Femur (tissue), 1 donor: ENCODE results near the gene SESN2.
A peak's percentile ranks its signal among the peaks of the same experiment; 100 is the strongest.

Experiments used
- DNase-seq: peaks from one replicate; pipeline ENCODE4 v3.0.0-alpha.2; 2017

Gene SESN2

DNA sequence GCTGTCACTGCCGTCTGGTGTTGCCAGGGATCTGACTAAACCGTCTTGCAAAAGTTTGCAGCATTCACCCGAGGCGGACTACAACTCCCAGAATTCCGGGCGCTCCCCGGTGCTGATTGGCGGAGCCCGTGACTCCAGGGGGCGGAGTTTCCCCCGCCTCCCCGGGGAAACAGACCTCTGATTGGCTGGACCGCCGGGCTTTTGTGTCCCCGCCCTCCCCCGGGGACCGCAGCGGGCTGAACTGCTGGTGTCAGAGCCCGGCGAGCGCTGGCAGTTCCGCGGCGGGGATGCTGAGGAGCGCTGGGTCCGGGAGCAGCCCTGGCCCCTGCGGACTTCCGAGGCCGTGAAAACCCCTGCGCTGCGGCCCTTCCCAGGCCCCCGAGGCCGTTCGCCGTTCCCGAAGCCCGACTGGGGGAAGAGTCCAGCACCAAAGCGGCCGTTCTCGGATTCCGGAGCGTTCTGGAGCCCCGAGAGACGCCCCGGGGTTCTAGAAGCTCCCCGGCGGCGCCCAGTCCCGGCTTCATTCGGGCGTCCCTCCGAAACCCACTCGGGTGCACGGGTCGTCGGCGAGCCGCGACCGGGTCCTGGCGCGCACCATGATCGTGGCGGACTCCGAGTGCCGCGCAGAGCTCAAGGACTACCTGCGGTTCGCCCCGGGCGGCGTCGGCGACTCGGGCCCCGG lies at the start of gene SESN2:
SESN2 (plus strand) TSS at position 267 of the 682 bp plus-strand sequence; CDS start at position 597, 330 bp downstream.
- DNase-seq, result peak; percentile 99

- DNase-seq, result no peak
These were observed 49.6 kb upstream of the SESN2 start for GRCh38 chr1:28209700-28210099.

DNA sequence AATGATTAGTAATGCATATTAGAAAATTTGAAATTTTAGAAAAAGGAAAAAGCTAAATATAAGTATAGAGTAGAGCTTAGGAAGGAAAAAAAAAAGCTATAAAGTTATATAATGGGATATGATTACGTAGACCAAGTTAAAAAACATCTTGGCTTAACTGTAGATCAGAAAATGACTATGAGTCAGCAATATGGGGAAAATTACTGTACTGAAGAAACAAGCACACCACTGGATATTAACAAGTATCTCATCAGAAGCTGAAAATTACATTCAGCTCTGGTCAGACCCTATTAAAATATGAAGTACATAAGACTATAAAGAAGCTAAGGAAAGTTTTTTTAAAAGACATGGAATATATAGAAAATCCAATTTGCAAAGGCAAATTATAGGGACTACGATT lies 46.0 kb upstream of the SESN2 start:
- no peak for DNase-seq

GRCh38 chr1:28229089-28229488 lies 30.2 kb upstream of the SESN2 start:
- no peak for DNase-seq

DNA sequence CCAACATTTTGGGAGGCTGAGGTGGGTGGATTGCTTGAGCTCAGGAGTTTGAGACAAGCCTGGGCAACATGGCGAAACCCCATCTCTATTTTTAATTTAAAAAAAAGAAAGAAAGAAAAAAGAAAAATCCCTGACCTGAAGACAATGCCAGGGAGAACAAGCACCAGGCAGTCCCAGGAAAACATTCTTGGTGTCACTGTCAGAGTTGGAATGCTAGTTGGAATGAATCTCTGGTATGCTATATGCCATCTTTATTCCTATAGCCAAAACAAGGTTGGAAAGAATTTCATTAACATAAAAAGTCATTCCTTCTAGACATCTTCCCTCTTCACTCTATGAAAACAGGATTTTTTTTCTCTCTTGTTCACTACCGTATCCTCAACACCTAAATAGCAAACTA lies 29.3 kb upstream of the SESN2 start:
- no peak for DNase-seq

- DNase-seq, result peak; percentile 96
These were observed 26.6 kb upstream of the SESN2 start, which contains the start of gene DNAJC8 for GRCh38 chr1:28232558-28233263. Gene DNAJC8, minus strand, starts transcription at chr1:28233029. Its CDS starts 31 bp downstream, at chr1:28232998.

DNA sequence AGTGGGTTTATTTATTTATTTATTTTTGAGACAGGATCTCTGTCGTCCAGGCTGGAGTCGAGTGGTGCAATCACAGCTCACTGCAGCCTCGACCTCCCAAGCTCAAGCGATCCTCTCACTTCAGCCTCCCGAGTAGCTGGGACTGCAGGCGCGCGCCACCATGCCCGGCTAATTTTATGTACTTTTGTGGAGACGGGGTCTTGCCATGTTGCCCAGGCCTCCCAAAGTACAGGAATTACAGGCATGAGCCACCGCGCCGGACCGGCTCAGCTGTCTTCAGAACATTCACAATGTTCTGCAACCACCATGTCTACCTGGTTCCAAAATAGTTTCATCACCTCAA lies 26.1 kb upstream of the SESN2 start:
- DNase-seq, result no peak

- DNase-seq, result peak; percentile 99
These were observed 23.3 kb upstream of the SESN2 start, which contains the start of gene ATP5IF1 for GRCh38 chr1:28235755-28236655. Gene ATP5IF1, plus strand, starts transcription at chr1:28236124. Its CDS starts 60 bp downstream, at chr1:28236184.

- no peak for DNase-seq
These were observed 22.5 kb upstream of the SESN2 start for GRCh38 chr1:28236656-28237322.

DNA sequence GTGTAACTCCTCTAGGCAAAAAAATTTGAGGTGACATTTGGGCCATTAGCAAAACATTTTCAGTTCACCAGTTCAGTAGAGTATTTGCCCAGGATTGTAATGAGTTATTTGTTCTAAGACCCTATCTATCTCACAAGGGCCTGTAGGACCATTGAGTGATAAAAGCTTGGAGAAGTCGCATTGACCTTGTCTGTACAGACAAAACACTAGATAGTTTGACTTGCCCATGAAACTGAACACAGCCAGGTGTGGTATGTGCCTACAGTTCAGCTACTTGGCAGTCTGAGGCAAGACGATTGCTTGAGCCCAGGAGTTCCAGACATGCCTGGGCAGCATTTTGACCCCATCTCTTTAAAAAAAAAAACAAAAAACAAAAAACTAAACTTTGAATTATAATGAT lies 20.3 kb upstream of the SESN2 start:
- no peak for DNase-seq

DNA sequence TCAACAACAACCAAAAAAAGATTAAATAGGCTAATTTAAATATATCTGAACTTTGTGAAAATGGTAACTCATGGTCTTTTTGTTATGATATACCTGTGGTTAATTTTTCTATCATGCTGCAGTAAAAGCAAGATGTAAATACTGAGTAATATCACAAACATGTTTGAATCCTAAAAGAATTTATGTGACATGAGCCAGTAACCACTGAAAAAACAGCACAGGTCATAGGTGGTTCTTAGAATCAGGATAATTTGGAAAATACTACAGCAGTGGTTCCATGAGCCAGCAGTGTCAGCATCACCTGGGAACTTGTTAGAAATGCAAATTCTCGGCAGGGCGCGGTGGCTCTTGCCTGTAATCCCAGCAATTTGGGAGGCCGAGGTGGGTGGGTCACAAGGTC lies 19.3 kb upstream of the SESN2 start:
- DNase-seq, result no peak

- DNase-seq, result no peak
These were observed 17.6 kb upstream of the SESN2 start for GRCh38 chr1:28241638-28242241.

- DNase-seq, result no peak
These were observed 15.5 kb upstream of the SESN2 start for GRCh38 chr1:28243685-28244311.

- DNase-seq, result no peak
These were observed 14.6 kb upstream of the SESN2 start for GRCh38 chr1:28244549-28245251.

DNA sequence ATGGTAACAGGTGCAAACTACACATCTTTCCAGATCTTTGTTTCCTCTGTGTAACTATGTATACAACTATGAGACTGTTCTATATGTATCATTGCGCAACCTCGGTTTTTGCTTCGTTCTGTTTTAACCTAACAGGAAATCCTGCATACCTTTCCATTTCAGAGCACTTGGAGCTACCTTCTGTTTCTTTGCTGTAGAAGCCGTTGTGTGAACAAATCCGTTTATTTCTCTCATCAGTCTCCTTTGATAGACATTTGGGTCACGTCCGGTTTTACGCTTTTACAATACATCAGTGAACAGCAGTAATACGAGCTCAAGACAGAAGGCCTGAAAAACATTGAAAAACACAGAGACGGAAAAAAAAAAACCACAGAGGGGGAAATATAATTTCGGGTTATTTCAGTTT lies 12.9 kb upstream of the SESN2 start:
- DNase-seq, result no peak

- no peak for DNase-seq
These were observed 11.6 kb upstream of the SESN2 start for GRCh38 chr1:28247612-28248272.

GRCh38 chr1:28248273-28249012 lies 10.9 kb upstream of the SESN2 start:
- peak; percentile 86 for DNase-seq

DNA sequence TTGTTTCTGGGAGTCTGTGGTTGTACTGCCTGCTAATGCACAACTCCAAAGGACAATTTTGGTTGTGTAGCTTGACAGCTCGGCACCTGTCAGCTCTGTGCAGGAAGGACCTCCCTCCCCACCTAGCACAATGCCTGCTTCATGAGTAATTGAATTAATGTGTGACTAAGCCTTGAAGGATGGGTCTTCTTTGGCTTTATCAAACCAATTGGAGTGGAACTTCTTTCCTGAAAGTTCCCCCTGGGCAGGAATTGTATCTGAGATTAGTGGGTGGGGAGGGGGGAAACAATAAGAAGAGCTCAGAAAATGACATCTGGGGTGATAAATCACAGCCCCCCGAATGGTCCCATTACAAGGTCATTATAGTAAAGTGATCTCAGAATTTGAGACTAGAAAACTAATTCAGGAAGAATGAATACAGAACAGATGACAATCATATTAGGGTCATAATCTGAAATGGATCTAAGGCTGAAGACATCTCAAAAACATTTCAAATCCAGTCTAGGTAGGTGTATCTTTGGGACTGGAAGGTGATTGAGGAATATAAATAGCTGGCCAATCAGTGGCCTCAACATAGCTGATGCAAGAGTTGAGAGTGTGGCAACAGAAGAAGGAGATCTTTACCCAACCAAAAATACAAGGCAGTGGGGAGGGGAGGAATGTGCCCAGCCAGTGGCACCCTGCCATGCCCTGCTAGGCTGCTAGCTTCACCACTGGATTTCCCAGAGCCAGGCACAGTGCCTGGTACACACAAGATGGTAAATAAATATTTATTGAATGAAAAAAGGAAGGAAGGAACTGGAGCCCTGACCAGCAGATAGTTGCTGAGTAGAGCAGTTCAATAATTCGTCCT lies 10.1 kb upstream of the SESN2 start:
- DNase-seq, result peak; percentile 44

DNA sequence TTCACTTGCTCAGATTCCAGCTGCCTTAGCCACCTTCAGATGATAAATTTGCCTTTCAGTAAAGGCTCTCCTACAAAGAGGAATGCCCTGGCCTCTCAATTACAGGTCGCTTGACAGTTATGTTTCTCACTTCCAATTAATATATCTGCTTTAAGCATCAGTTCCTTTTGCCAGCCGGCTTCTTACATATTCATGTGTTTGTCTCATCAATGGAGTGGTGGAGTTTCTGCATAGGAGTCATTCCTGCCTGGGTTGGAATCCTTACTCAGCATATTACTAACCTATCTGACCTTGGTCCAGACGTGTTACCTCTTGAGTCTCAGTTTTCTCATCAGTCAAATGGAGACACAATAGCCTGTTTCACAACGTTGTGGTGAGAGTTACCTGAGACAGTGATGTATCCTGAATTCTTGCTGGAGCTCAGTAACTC lies 9.4 kb upstream of the SESN2 start:
- no peak for DNase-seq
